Endothelial cell (in vitro differentiated cells): Measurements from ENCODE around the gene ARHGEF26. TPM values are rescaled to one million over a fixed set of nuclear protein-coding genes. Genes with fewer than 3 reads are reported as not detected.

Experiments used
- DNase-seq: peaks from one replicate; pipeline ENCODE4 v3.0.0; 2021; ENCODE audit warnings: low spot score
- H3K27ac Mint-ChIP-seq: one replicate; pipeline ENCODE4 v1.8.0; 2021; ENCODE audit warnings: mixed read lengths, inconsistent platforms; ENCODE audit not compliant: unreplicated experiment
- H3K27me3 Mint-ChIP-seq: one replicate; pipeline ENCODE4 v1.8.0; 2021; ENCODE audit warnings: mild to moderate bottlenecking, moderate library complexity, mixed read lengths, inconsistent platforms; ENCODE audit not compliant: unreplicated experiment
- H3K36me3 Mint-ChIP-seq: one replicate; pipeline ENCODE4 v1.8.0; 2021; ENCODE audit warnings: mild to moderate bottlenecking, low read depth, mixed read lengths, inconsistent platforms; ENCODE audit not compliant: unreplicated experiment
- H3K4me1 Mint-ChIP-seq: one replicate; pipeline ENCODE4 v1.8.0; 2021; ENCODE audit warnings: mild to moderate bottlenecking, mixed read lengths, inconsistent platforms; ENCODE audit not compliant: unreplicated experiment
- H3K4me3 Mint-ChIP-seq: one replicate; pipeline ENCODE4 v1.8.0; 2021; ENCODE audit warnings: mild to moderate bottlenecking, mixed read lengths, inconsistent platforms; ENCODE audit not compliant: unreplicated experiment
- H3K9me3 Mint-ChIP-seq: one replicate; pipeline ENCODE4 v1.8.0; 2021; ENCODE audit warnings: mixed read lengths, inconsistent platforms; ENCODE audit not compliant: unreplicated experiment
- total RNA-seq: library from RNA; stranded (reverse); fragmentation: NEBNext Ultra II Directional; extraction: Animal tissue kit (Norgen Biotek cat#: 25700); gene quantifications from one replicate; pipeline ENCODE4 v1.2.1, GENCODE V29; 2021; ENCODE audit not compliant: unreplicated experiment
- TF ChIP-seq, protein P1 (sequence below): fragments of 200-600 bp; sonication (generic); IDR thresholded peaks from one replicate; pipeline ENCODE4 v1.5.0; 2021; ENCODE audit warnings: antibody characterized with exemption; ENCODE audit not compliant: unreplicated experiment

ARHGEF26 gene
- total RNA-seq, 1 donor from 2014 or later: 22.9 TPM

DNA sequence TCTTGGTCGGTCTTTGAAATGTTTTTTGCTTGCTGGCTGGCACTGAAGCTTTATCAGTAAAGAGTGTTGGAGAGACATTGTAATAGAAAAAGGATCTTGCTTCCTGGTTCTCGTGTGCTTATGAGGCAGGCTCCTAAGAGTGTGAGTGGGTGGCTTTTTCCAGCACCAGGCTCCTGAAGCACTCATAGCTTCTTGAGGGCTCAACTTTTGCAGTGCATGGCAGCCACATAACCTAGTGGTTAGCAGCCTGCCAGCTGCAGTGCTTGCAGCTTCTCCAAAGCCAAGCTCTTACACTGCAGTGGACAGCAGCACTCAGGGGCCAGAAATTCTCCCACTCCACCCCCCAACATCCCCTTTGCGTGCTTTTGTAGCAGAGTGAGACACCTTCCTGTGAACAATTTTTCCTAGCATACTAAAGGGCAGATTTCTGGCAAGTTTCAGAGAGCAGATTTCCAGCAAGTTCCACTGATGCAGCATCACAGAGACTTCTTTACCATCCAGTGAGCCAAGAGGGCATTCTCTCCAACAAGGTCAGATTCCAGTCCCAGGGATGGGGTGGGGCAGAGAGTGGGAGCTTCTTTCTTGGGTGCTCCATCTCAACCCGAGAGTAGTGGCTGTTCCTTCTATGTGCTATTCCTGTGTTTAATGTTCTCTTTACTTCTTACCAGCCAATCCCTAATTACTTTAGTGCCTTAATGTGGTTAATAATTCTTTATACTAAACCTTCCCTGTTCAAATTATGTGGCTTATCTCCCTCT, 15.8 kb upstream of the ARHGEF26 start:
- no peaks in the 10 kb centered on the region for H3K9me3 Mint-ChIP-seq
- no peaks in the 10 kb centered on the region for H3K36me3 Mint-ChIP-seq
- DNase-seq: no peak
- H3K4me3 Mint-ChIP-seq: no peak overlapping the region
- peaks cover 2% of the 10 kb centered on the region for H3K27me3 Mint-ChIP-seq
- H3K27ac Mint-ChIP-seq: no peak overlapping the region
- TF ChIP-seq, protein P1, sequence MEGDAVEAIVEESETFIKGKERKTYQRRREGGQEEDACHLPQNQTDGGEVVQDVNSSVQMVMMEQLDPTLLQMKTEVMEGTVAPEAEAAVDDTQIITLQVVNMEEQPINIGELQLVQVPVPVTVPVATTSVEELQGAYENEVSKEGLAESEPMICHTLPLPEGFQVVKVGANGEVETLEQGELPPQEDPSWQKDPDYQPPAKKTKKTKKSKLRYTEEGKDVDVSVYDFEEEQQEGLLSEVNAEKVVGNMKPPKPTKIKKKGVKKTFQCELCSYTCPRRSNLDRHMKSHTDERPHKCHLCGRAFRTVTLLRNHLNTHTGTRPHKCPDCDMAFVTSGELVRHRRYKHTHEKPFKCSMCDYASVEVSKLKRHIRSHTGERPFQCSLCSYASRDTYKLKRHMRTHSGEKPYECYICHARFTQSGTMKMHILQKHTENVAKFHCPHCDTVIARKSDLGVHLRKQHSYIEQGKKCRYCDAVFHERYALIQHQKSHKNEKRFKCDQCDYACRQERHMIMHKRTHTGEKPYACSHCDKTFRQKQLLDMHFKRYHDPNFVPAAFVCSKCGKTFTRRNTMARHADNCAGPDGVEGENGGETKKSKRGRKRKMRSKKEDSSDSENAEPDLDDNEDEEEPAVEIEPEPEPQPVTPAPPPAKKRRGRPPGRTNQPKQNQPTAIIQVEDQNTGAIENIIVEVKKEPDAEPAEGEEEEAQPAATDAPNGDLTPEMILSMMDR: no peak
- peaks cover 4% of the 10 kb centered on the region for H3K4me1 Mint-ChIP-seq

GRCh38 chr3:154111365-154111935, 9.7 kb upstream of the ARHGEF26 start:
- Mint-ChIP-seq H3K27ac (no peak overlapping the region), H3K36me3 (no peaks in the 10 kb centered on the region), H3K27me3 (no peaks in the 10 kb centered on the region), H3K9me3 (no peaks in the 10 kb centered on the region), H3K4me3 (no peak overlapping the region), H3K4me1 (no peaks in the 10 kb centered on the region)
- DNase-seq: no peak
- TF ChIP-seq, protein P1: no peak

DNA sequence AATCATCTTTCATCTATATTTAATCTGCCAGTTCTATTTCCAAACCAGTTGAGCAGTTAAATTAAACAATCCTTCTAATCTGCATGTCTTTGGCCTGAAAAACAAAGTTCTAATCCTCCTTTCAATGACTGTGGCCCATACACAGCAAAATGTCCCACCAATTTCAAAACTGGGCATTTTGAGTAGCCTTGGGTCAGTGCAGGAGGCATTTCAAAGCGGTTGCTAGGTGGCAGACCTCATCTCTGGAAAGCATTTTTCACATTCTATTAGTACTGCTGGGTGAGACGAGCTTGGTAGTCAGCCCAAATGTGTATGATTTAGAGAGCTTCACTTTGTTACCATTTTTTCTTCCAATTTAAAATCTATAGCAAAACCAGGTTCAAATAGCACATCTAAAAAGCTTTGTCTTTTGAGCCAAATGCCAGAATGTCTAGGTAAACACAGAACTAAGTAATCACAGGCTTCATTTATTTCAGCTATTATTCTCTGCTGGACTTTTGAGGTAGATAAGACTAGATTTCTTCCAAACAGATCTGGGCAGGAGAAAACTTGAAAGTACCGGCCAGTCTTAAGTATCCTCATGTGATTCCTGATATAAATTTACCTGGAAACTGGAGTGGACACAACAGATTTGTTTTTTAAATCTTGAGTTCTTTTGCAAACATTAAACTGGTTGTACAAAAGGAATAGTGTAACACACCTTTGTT, 8.9 kb upstream of the ARHGEF26 start:
- Mint-ChIP-seq H3K9me3 (no peaks in the 10 kb centered on the region), H3K4me1 (no peaks in the 10 kb centered on the region), H3K27me3 (no peaks in the 10 kb centered on the region), H3K27ac (no peak overlapping the region), H3K4me3 (no peak overlapping the region), H3K36me3 (no peaks in the 10 kb centered on the region)
- DNase-seq: no peak
- TF ChIP-seq, protein P1: no peak

GRCh38 chr3:154113609-154114008, 7.6 kb upstream of the ARHGEF26 start:
- H3K4me3 Mint-ChIP-seq: no peak overlapping the region
- DNase-seq: no peak
- H3K27ac Mint-ChIP-seq: no peak overlapping the region
- no peaks in the 10 kb centered on the region for H3K27me3 Mint-ChIP-seq
- H3K36me3 Mint-ChIP-seq: no peaks in the 10 kb centered on the region
- TF ChIP-seq, protein P1: no peak
- H3K4me1 Mint-ChIP-seq: no peaks in the 10 kb centered on the region
- H3K9me3 Mint-ChIP-seq: no peaks in the 10 kb centered on the region

GRCh38 chr3:154115332-154115731, 5.9 kb upstream of the ARHGEF26 start:
- H3K27ac Mint-ChIP-seq: no peak overlapping the region
- TF ChIP-seq, protein P1: no peak
- no peak overlapping the region for H3K4me3 Mint-ChIP-seq
- peaks cover 3% of the 10 kb centered on the region for H3K4me1 Mint-ChIP-seq
- no peaks in the 10 kb centered on the region for H3K9me3 Mint-ChIP-seq
- no peak for DNase-seq
- no peaks in the 10 kb centered on the region for H3K36me3 Mint-ChIP-seq
- H3K27me3 Mint-ChIP-seq: peaks cover under 1% of the 10 kb centered on the region
